Breast epithelium (tissue), 4 donors: ENCODE data around the gene DNAAF8. TPM values are rescaled to one million over a fixed set of nuclear protein-coding genes. Genes with fewer than 3 reads are reported as not detected.
A peak's percentile ranks its signal among the peaks of the same experiment; 100 is the strongest.

ENCODE experiments used
- DNase-seq, 2 donors: peaks; one replicate each; pipeline ENCODE4 v3.0.0-alpha.2; 2019; ENCODE audit warnings: low spot score in 2 of 2
- H3K27ac ChIP-seq, 2 donors: fragments of 200-600 bp; sonication (generic) in 1 of 2; one replicate each; pipeline ENCODE4 v1.5.1; 2016 to 2019; ENCODE audit warnings: mild to moderate bottlenecking in 1 of 2
- H3K27me3 ChIP-seq, 2 donors: fragments of 200-600 bp; sonication (generic) in 1 of 2; one replicate each; pipeline versions ENCODE4 v1.5.1 to v1.6.0; 2017 to 2019; ENCODE audit warnings: control low read depth in 1 of 2, mild to moderate bottlenecking in 1 of 2
- H3K36me3 ChIP-seq: fragments of 200-600 bp; one replicate; pipeline ENCODE4 v1.5.1; 2019
- H3K4me1 ChIP-seq, 2 donors: fragments of 200-600 bp; sonication (generic); one replicate each; pipeline ENCODE4 v1.5.1; 2016 to 2019; ENCODE audit warnings: control low read depth in 1 of 2
- H3K4me3 ChIP-seq, 3 donors: fragments of 200-600 bp; sonication (generic); 1 replicate in 2 of 3; 2 replicates in 1 of 3; pipeline ENCODE4 v1.5.1; 2016 to 2019; ENCODE audit warnings: mild to moderate bottlenecking in 3 of 3, moderate library complexity in 2 of 3
- H3K9me3 ChIP-seq, 2 donors: fragments of 200-600 bp; sonication (generic) in 1 of 2; one replicate each; pipeline ENCODE4 v1.5.1; 2016 to 2019; ENCODE audit warnings: control low read depth in 1 of 2
- POLR2A ChIP-seq: fragments of 450-650 bp; IDR thresholded peaks from one replicate; pipeline ENCODE4 v1.6.1; 2016; ENCODE audit warnings: antibody characterized with exemption, mild to moderate bottlenecking, moderate library complexity
- POLR2AphosphoS5 ChIP-seq, 3 donors: sonication (generic); formaldehyde crosslinking; IDR thresholded peaks; one replicate each; pipeline ENCODE4 v1.6.1; 2017; ENCODE audit warnings: antibody characterized with exemption in 3 of 3
- intact Hi-C: fragments of 100-400 bp; cut with DNase I; formaldehyde crosslinking; loops from one replicate; pipeline ENCODE4 v1.15.1; 2023; ENCODE audit warnings: low total_unique reads
- total RNA-seq, 3 donors: library from RNA; depleted of rRNA; stranded (reverse); fragments of >200 nt; gene quantifications; one replicate each; pipeline ENCODE4 v1.1.0, GENCODE V29; 2016
- TF ChIP-seq, protein P1 (sequence below), 3 donors: fragments of 450-650 bp; IDR thresholded peaks; one replicate each; pipeline ENCODE4 v1.5.1; 2016 to 2017; ENCODE audit warnings: antibody characterized with exemption in 3 of 3, mild to moderate bottlenecking in 3 of 3, moderate library complexity in 3 of 3

DNAAF8 gene
- total RNA-seq, 3 donors from 2014 or later = 1.3 to 2.3 (median 1.8) TPM

DNA sequence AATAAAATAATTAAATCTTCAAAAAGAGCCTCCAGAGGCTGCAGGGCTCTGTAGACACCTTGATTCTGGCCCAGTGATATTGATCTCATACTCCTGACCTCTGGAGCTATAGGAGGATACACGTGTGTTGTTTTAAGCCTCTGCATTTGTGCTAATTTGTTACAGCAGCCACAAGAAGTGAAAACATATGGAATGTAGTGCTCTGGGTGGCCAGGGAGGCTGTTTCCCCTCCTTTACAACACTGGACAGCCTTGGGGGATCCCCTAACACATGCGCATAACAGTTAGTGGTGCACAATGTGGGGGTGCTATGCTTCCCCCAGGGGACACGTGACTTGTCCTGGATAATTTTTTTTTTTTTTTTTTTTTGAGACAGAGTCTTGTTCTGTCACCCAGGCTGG lies 37.3 kb downstream of the DNAAF8 start:
- Histone ChIP-seq H3K27ac (no peak overlapping the region), H3K4me3 (no peak overlapping the region), H3K27me3 (no peaks in the 10 kb centered on the region), H3K36me3 (no peaks in the 10 kb centered on the region), H3K4me1 (no peaks in the 10 kb centered on the region), H3K9me3 (no peaks in the 10 kb centered on the region)
- no peak for DNase-seq
- intact Hi-C loops = no loop called here
- TF ChIP-seq, protein P1, sequence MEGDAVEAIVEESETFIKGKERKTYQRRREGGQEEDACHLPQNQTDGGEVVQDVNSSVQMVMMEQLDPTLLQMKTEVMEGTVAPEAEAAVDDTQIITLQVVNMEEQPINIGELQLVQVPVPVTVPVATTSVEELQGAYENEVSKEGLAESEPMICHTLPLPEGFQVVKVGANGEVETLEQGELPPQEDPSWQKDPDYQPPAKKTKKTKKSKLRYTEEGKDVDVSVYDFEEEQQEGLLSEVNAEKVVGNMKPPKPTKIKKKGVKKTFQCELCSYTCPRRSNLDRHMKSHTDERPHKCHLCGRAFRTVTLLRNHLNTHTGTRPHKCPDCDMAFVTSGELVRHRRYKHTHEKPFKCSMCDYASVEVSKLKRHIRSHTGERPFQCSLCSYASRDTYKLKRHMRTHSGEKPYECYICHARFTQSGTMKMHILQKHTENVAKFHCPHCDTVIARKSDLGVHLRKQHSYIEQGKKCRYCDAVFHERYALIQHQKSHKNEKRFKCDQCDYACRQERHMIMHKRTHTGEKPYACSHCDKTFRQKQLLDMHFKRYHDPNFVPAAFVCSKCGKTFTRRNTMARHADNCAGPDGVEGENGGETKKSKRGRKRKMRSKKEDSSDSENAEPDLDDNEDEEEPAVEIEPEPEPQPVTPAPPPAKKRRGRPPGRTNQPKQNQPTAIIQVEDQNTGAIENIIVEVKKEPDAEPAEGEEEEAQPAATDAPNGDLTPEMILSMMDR (IDR thresholded peaks at IDR 0.05) = no peak
- no peak for TF ChIP-seq POLR2AphosphoS5 (IDR thresholded peaks at IDR 0.05)
- TF ChIP-seq POLR2A = no peak

DNA sequence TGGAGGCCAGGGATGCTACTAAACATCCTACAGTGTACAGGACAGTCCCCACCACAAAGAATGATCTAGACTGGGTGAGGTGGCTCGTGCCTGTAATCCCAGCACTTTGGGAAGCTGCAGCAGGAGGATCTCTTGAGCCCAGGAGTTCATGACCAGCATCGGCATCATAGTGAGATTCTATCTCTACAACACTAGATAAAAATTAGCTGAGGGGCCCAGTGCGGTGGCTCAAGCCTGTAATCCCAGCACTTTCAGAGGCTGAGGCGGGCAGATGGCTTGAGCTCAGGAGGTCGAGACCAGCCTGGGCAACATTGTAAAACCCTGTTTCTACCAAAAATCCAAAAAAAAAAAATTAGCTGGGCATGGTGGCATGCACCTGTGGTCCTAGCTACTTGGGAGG lies 38.0 kb downstream of the DNAAF8 start:
- H3K9me3 ChIP-seq = no peaks in the 10 kb centered on the region
- intact Hi-C loops = no loop called here

DNA sequence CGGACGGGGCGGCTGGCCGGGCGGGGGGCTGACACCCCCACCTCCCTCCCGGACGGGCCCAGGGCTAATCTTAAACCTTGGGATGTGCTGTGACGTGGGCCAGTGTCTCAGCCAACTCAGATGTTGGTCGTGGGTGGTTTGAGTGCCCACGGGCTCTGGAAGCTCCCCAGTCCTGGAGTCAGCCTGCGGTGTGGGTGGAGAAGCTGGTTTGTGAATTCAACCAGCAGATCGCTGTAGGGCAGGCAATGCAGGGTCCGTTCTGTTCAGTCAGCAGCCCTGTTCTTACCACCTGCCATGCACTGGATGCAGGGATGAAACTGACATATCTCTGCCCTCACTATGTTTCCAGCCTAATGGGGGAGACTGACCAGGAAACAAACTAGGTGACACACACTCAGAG lies 40.7 kb downstream of the DNAAF8 start:
- TF ChIP-seq, protein P1 (IDR thresholded peaks at IDR 0.05) = no peak
- TF ChIP-seq POLR2AphosphoS5 (IDR thresholded peaks at IDR 0.05) (no peak), POLR2A (no peak)
- no peaks in the 10 kb centered on the region for H3K36me3 ChIP-seq
- H3K9me3 ChIP-seq = no peaks in the 10 kb centered on the region
- no peak overlapping the region for H3K27ac ChIP-seq
- no peak for DNase-seq
- H3K4me3 ChIP-seq = peak overlapping the region in 1 of 3 donors; percentile 33
- H3K27me3 ChIP-seq = no peaks in the 10 kb centered on the region
- intact Hi-C loops = no loop called here
- no peaks in the 10 kb centered on the region for H3K4me1 ChIP-seq

More for the DNA sequence above, 38.0 kb downstream of the DNAAF8 start:
- Histone ChIP-seq H3K27me3 (no peaks in the 10 kb centered on the region), H3K27ac (no peak overlapping the region), H3K4me3 (no peak overlapping the region), H3K4me1 (no peaks in the 10 kb centered on the region), H3K36me3 (no peaks in the 10 kb centered on the region)
- no peak for DNase-seq
- TF ChIP-seq, protein P1 (IDR thresholded peaks at IDR 0.05) = no peak
- TF ChIP-seq POLR2A (no peak), POLR2AphosphoS5 (IDR thresholded peaks at IDR 0.05) (no peak)

DNA sequence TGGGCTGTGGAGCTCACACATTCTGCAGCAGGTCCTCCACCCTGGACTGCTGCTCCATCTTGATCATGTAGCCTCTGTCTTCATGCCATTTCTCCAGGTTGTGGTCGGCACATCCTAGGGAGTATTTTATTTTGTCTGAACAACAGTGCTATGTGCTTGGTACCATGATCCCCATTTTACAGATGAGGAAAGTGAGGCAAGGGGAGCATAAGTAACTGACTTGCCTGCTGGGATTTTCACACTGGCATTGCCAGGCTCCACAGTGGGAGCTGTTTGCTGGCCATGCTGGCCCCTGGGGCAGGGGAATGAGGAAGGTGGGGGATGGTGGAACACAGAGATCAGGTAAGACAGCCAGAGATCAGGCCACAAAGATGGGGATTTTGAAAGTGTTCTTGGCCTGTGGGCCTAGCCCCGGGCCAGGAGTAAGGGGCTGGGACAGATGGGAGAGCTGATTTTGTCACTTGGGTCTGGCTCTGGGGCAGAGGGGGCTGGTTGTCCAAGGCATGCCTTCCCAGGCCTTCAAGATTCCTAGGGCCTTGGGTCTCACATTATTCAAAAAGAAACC lies 41.9 kb downstream of the DNAAF8 start:
- H3K9me3 ChIP-seq = no peaks in the 10 kb centered on the region
- no peak for TF ChIP-seq POLR2A
- TF ChIP-seq, protein P1 (IDR thresholded peaks at IDR 0.05) = no peak
- TF ChIP-seq POLR2AphosphoS5 (IDR thresholded peaks at IDR 0.05) = no peak
- no peak for DNase-seq
- no peaks in the 10 kb centered on the region for H3K27me3 ChIP-seq
- intact Hi-C loops = no loop called here
- no peak overlapping the region for H3K27ac ChIP-seq
- H3K36me3 ChIP-seq = no peaks in the 10 kb centered on the region
- no peaks in the 10 kb centered on the region for H3K4me1 ChIP-seq
- H3K4me3 ChIP-seq = no peak overlapping the region

DNA sequence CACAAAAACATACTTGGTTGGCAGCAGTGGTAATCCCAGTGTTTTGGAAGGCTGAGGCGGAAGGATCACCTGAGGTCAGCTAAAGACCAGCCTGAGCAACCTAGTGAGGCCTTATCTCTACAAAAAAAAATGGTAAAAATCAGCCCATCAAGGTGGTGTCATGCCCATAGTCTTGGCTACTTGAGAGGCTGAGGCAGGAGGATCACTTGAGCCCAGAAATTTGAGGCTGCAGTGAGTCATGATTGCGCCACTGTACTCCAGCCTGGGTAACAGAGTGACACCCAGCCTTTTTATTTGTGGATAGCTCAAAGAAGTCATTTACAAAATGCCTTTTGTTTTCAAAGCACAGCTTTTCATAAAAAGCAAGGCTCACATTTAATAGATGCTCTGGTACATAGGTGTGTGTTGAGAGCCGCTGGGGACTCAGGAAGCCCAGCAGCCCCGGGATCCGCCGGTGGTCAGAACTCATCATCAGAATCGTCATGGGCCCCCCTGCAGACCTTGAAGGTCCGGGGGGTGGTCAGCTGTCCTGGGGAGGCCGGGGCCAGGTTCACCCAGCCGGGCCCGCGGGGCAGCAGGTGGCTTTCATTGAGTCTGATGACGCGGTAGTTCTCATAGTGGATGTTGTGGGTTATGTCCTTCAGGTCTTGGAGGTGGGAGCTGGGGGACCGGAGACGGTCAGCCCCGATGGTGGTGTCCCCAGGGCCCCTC lies 43.2 kb downstream of the DNAAF8 start:
- Histone ChIP-seq H3K36me3 (no peaks in the 10 kb centered on the region), H3K9me3 (no peaks in the 10 kb centered on the region), H3K4me3 (no peak overlapping the region), H3K27ac (no peak overlapping the region), H3K4me1 (no peaks in the 10 kb centered on the region), H3K27me3 (no peaks in the 10 kb centered on the region)
- TF ChIP-seq POLR2A (no peak), POLR2AphosphoS5 (IDR thresholded peaks at IDR 0.05) (no peak)
- TF ChIP-seq, protein P1 (IDR thresholded peaks at IDR 0.05) = no peak
- intact Hi-C loops = no loop called here
- DNase-seq = no peak
